Astrocyte (in vitro differentiated cells and primary cell): ENCODE measurements around the gene F10.

ENCODE experiments used
- CTCF ChIP-seq: IDR thresholded peaks from 2 replicates; pipeline ENCODE4 v1.5.1; 2011; ENCODE audit warnings: low read depth, mild to moderate bottlenecking, inconsistent platforms, low read length, moderate library complexity; ENCODE audit not compliant: insufficient read depth
- EZH2 ChIP-seq: IDR thresholded peaks from 2 replicates; pipeline ENCODE4 v1.6.1; 2012; ENCODE audit warnings: mild to moderate bottlenecking, low read length, inconsistent platforms; ENCODE audit not compliant: insufficient read depth

- TF ChIP-seq CTCF (no peak), EZH2 (no peak)
Measured at GRCh38 chr13:113172419-113172926, 49.9 kb downstream of the F10 start.
